ENCODE data around the gene ZNF597. TPM values are rescaled to one million over a fixed set of nuclear protein-coding genes. Genes with fewer than 3 reads are reported as not detected.

Gene ZNF597
- 1 to 10 TPM; 1.4 to 2.3 TPM for total RNA-seq
- long read RNA-seq, full-length matches to known transcripts: 1 of 2 reads
- long read RNA-seq, partial matches to known transcripts: 0 of 2 reads
- long read RNA-seq, other reads (novel, unspliced or antisense): 1 of 2 reads

GRCh38 chr16:3443108-3444031 lies at the start of gene ZNF597, which contains the start of gene NAA60:
TSS of gene ZNF597 (minus strand) at chr16:3443504. CDS start at chr16:3443153, 351 bp downstream.
TSS of gene NAA60 (plus strand) at chr16:3443680. CDS start at chr16:3476228, 32,548 bp downstream.
- intact Hi-C loops (cut with DNase I): no loop called here
- DNase-seq (peak; percentile 85), ATAC-seq (peak; percentile 99)

GRCh38 chr16:3492356-3492755 lies 49.1 kb upstream of the ZNF597 start:
- ATAC-seq (no peak), DNase-seq (no peak)
- intact Hi-C loops (cut with DNase I): no loop called here

- intact Hi-C loops (cut with DNase I): no loop called here
- ATAC-seq: no peak
- no peak for DNase-seq
These were observed 47.8 kb upstream of the ZNF597 start for GRCh38 chr16:3490911-3491629.

GRCh38 chr16:3488801-3489200 lies 45.5 kb upstream of the ZNF597 start:
- ATAC-seq (no peak), DNase-seq (no peak)
- intact Hi-C loops (cut with DNase I): no loop called here

- no peak for DNase-seq
- intact Hi-C loops (cut with DNase I): no loop called here
- ATAC-seq: peak in 1 of 2 donors; percentile 8
These were observed 44.5 kb upstream of the ZNF597 start for GRCh38 chr16:3487521-3488410.

- no peak for DNase-seq
- intact Hi-C loops (cut with DNase I): no loop called here
- ATAC-seq: no peak
These were observed 43.4 kb upstream of the ZNF597 start for GRCh38 chr16:3486506-3487215.

- no peak for DNase-seq
- intact Hi-C loops (cut with DNase I): no loop called here
- ATAC-seq: no peak
These were observed 42.7 kb upstream of the ZNF597 start for GRCh38 chr16:3485821-3486505.

GRCh38 chr16:3485097-3485745 lies 41.9 kb upstream of the ZNF597 start:
- no peak for ATAC-seq
- intact Hi-C loops (cut with DNase I): no loop called here
- DNase-seq: no peak

GRCh38 chr16:3484318-3485096 lies 41.2 kb upstream of the ZNF597 start:
- ATAC-seq (no peak), DNase-seq (no peak)
- intact Hi-C loops (cut with DNase I): no loop called here

- intact Hi-C loops (cut with DNase I): no loop called here
- DNase-seq (no peak), ATAC-seq (no peak)
These were observed 39.4 kb upstream of the ZNF597 start for GRCh38 chr16:3482659-3483241.

GRCh38 chr16:3481696-3482658 lies 38.7 kb upstream of the ZNF597 start:
- no peak for ATAC-seq
- intact Hi-C loops (cut with DNase I): no loop called here
- DNase-seq: no peak

- intact Hi-C loops (cut with DNase I): no loop called here
- ATAC-seq (peak; percentile 19 to 24), DNase-seq (no peak)
These were observed 37.8 kb upstream of the ZNF597 start for GRCh38 chr16:3480901-3481695.

GRCh38 chr16:3479654-3480216 lies 36.4 kb upstream of the ZNF597 start:
- ATAC-seq (no peak), DNase-seq (no peak)
- intact Hi-C loops (cut with DNase I): no loop called here
